KMS-11 (cell line): ENCODE measurements around the gene BBIP1.

Experiments used
- H2AFZ ChIP-seq: fragments of 200-600 bp; sonication (generic); 2 replicates; pipeline ENCODE4 v1.6.1; 2016; ENCODE audit warnings: antibody characterized with exemption, mixed run types, low read depth
- H3K27ac ChIP-seq: fragments of 200-600 bp; sonication (generic); 2 replicates; pipeline ENCODE4 v1.6.1; 2016; ENCODE audit warnings: mild to moderate bottlenecking, mixed run types
- H3K27me3 ChIP-seq: fragments of 200-600 bp; sonication (generic); 2 replicates; pipeline ENCODE4 v1.6.1; 2017; ENCODE audit warnings: mild to moderate bottlenecking, low read depth, mixed run types, moderate library complexity; ENCODE audit not compliant: insufficient read depth
- H3K36me3 ChIP-seq: fragments of 200-600 bp; sonication (generic); 2 replicates; pipeline ENCODE4 v1.6.1; 2017; ENCODE audit warnings: mild to moderate bottlenecking, mixed run types; ENCODE audit not compliant: insufficient read depth
- H3K4me1 ChIP-seq: fragments of 200-600 bp; sonication (generic); 2 replicates; pipeline ENCODE4 v1.6.1; 2016; ENCODE audit warnings: mild to moderate bottlenecking, low read depth, mixed run types; ENCODE audit not compliant: poor library complexity, severe bottlenecking
- H3K4me2 ChIP-seq: fragments of 200-600 bp; sonication (generic); 2 replicates; pipeline ENCODE4 v1.7.0; 2016; ENCODE audit warnings: mild to moderate bottlenecking, mixed run types
- H3K4me3 ChIP-seq: fragments of 200-600 bp; sonication (generic); IDR thresholded peaks from 2 replicates; pipeline ENCODE4 v1.6.1; 2017; ENCODE audit warnings: low read depth, low read length, mixed read lengths; ENCODE audit not compliant: insufficient read depth
- H3K79me2 ChIP-seq: fragments of 200-600 bp; sonication (generic); 2 replicates; pipeline ENCODE4 v1.6.1; 2016; ENCODE audit warnings: low read depth, mixed run types; ENCODE audit not compliant: insufficient read depth
- H3K9ac ChIP-seq: fragments of 200-600 bp; sonication (generic); 2 replicates; pipeline ENCODE4 v1.6.1; 2016; ENCODE audit warnings: mild to moderate bottlenecking, mixed run types
- H4K20me1 ChIP-seq: fragments of 200-600 bp; sonication (generic); 2 replicates; pipeline ENCODE4 v1.6.1; 2016; ENCODE audit warnings: mild to moderate bottlenecking, mixed run types; ENCODE audit not compliant: insufficient read depth
- TF ChIP-seq, protein P1 (sequence below): fragments of 200-600 bp; sonication (generic); conservative IDR thresholded peaks from 2 replicates; pipeline ENCODE4 v1.6.1; 2017; ENCODE audit warnings: low read depth, mild to moderate bottlenecking, antibody characterized with exemption, low read length, moderate library complexity, mixed read lengths

The BBIP1 gene

DNA sequence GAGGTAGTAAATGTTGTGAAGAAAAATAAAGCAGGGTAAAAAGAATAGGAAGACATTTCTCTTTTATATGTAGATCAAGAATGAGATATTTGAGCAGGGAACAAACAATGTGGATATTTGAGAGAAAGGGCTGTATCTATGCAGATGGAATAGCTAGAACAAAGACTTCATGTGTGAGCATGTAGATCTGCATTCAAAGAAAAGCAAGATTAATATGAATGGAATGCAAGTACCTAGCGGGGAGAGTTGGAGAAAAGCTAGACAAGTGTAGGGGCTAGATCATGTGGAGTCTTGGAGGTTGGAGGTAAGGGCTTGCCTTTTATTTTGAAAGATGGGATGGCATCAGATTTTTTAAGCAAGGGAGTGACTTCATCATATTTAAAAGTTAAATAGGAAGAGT lies 27.5 kb upstream of the BBIP1 start:
- peaks cover 17% of the 10 kb centered on the region for H3K4me1 ChIP-seq
- no peak overlapping the region for H3K9ac ChIP-seq
- H3K79me2 ChIP-seq = peaks cover 64% of the 10 kb centered on the region; the same call in 1 of the 2 replicates
- H3K36me3 ChIP-seq = no peaks in the 10 kb centered on the region; the same call in 1 of the 2 replicates
- H2AFZ ChIP-seq = no peak overlapping the region
- no peak overlapping the region for H3K4me3 ChIP-seq
- TF ChIP-seq, protein P1, sequence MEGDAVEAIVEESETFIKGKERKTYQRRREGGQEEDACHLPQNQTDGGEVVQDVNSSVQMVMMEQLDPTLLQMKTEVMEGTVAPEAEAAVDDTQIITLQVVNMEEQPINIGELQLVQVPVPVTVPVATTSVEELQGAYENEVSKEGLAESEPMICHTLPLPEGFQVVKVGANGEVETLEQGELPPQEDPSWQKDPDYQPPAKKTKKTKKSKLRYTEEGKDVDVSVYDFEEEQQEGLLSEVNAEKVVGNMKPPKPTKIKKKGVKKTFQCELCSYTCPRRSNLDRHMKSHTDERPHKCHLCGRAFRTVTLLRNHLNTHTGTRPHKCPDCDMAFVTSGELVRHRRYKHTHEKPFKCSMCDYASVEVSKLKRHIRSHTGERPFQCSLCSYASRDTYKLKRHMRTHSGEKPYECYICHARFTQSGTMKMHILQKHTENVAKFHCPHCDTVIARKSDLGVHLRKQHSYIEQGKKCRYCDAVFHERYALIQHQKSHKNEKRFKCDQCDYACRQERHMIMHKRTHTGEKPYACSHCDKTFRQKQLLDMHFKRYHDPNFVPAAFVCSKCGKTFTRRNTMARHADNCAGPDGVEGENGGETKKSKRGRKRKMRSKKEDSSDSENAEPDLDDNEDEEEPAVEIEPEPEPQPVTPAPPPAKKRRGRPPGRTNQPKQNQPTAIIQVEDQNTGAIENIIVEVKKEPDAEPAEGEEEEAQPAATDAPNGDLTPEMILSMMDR = no peak
- H3K4me2 ChIP-seq = no peak overlapping the region
- no peaks in the 10 kb centered on the region; the same call in 1 of the 2 replicates for H3K27me3 ChIP-seq
- no peak overlapping the region for H3K27ac ChIP-seq
- no peaks in the 10 kb centered on the region for H4K20me1 ChIP-seq

- H2AFZ ChIP-seq = no peak overlapping the region
- H3K9ac ChIP-seq = no peak overlapping the region
- peaks cover 79% of the 10 kb centered on the region; the same call in 1 of the 2 replicates for H3K79me2 ChIP-seq
- H3K4me3 ChIP-seq = no peak overlapping the region
- H3K36me3 ChIP-seq = no peaks in the 10 kb centered on the region; the same call in 1 of the 2 replicates
- TF ChIP-seq, protein P1 = no peak
- no peaks in the 10 kb centered on the region; the same call in 1 of the 2 replicates for H4K20me1 ChIP-seq
- H3K4me1 ChIP-seq = peaks cover 17% of the 10 kb centered on the region
- H3K4me2 ChIP-seq = no peak overlapping the region
- no peaks in the 10 kb centered on the region; the same call in 1 of the 2 replicates for H3K27me3 ChIP-seq
- no peak overlapping the region for H3K27ac ChIP-seq
These were observed 25.9 kb upstream of the BBIP1 start for GRCh38 chr10:110944792-110945396.

DNA sequence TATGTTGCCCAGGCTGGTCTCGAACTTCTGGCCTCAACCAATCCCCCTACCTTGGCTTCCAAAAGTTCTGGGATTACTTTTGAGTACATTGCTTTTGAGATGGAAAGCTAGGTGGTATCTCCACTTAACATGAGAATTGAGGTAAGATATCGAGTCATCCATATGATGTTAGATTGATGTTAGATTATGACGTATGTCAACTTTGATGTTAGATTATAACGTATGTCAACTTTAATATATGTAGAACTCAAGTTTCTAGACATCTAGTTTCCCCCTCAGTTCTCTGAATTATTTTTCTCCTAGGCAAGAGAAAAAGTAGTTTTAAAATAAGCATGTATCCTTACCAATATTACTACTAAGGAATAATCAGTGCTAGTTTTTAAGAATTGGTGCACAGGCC lies 20.4 kb upstream of the BBIP1 start:
- H3K4me2 ChIP-seq = no peak overlapping the region
- peaks cover 97% of the 10 kb centered on the region for H3K79me2 ChIP-seq
- TF ChIP-seq, protein P1 = no peak
- H3K36me3 ChIP-seq = no peaks in the 10 kb centered on the region; the same call in 1 of the 2 replicates
- no peak overlapping the region for H3K27ac ChIP-seq
- no peaks in the 10 kb centered on the region for H3K27me3 ChIP-seq
- no peaks in the 10 kb centered on the region for H3K4me1 ChIP-seq
- no peak overlapping the region for H3K9ac ChIP-seq
- H2AFZ ChIP-seq = no peak overlapping the region
- H4K20me1 ChIP-seq = peaks cover 12% of the 10 kb centered on the region
- H3K4me3 ChIP-seq = no peak overlapping the region

DNA sequence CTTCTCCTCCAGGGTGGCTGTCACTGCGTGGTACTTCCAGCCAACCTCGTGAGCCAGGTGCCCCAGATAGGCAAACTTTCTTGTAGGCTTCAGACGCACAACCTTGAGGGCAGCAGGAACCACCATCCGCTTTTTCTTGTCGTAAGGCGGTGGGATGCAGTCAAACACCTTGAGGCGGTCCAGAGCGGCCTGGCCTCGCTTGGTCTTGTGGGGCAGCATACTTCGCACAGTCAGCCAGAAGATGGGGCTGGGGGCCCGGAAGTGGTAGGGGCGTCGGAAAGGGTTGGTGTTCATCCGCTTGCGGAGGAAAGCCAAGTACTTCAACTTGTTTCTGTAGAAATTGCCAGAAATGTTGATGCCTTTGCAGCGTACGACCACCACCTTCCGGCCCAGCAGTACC lies 17.8 kb upstream of the BBIP1 start:
- H3K79me2 ChIP-seq = peaks cover 98% of the 10 kb centered on the region
- peaks cover 24% of the 10 kb centered on the region for H4K20me1 ChIP-seq
- H3K4me2 ChIP-seq = no peak overlapping the region
- H2AFZ ChIP-seq = no peak overlapping the region
- H3K27me3 ChIP-seq = no peaks in the 10 kb centered on the region
- no peaks in the 10 kb centered on the region for H3K36me3 ChIP-seq
- H3K9ac ChIP-seq = no peak overlapping the region
- TF ChIP-seq, protein P1 = no peak
- H3K27ac ChIP-seq = no peak overlapping the region
- H3K4me1 ChIP-seq = peaks cover 11% of the 10 kb centered on the region
- no peak overlapping the region for H3K4me3 ChIP-seq
